Activated naive CD8-positive, alpha-beta T cell treated with anti-CD3 and anti-CD28 coated beads, Interleukin-2, amount 50 U/mL, for 24 hours (primary cell): ENCODE measurements around the gene ATG14.
A peak's percentile ranks its signal among the peaks of the same experiment; 100 is the strongest.
"Not testable (repeated sequence)": the region's sequence is repeated elsewhere in the genome, so short reads cannot be mapped to it uniquely, and the experiment has no call there.

Experiments used
- ATAC-seq: fragments of 150-1000 bp; cut with Tn5 transposase; one replicate; pipeline ENCODE4 v1.10.0; 2021
- DNase-seq: peaks from one replicate; pipeline ENCODE4 v3.0.0; 2021
- H3K27ac Mint-ChIP-seq: one replicate; pipeline ENCODE4 v1.8.0; 2021; ENCODE audit warnings: mild to moderate bottlenecking, mixed read lengths
- H3K27me3 Mint-ChIP-seq: one replicate; pipeline ENCODE4 v1.8.0; 2021; ENCODE audit warnings: mixed read lengths
- H3K36me3 Mint-ChIP-seq: one replicate; pipeline ENCODE4 v1.8.0; 2021; ENCODE audit warnings: low read depth, mixed read lengths
- H3K4me1 Mint-ChIP-seq: one replicate; pipeline ENCODE4 v1.8.0; 2021; ENCODE audit warnings: mixed read lengths
- H3K4me3 Mint-ChIP-seq: one replicate; pipeline ENCODE4 v1.8.0; 2021; ENCODE audit warnings: mild to moderate bottlenecking, moderate library complexity, mixed read lengths
- H3K9me3 Mint-ChIP-seq: one replicate; pipeline ENCODE4 v1.8.0; 2021; ENCODE audit warnings: mixed read lengths

Gene ATG14

DNA sequence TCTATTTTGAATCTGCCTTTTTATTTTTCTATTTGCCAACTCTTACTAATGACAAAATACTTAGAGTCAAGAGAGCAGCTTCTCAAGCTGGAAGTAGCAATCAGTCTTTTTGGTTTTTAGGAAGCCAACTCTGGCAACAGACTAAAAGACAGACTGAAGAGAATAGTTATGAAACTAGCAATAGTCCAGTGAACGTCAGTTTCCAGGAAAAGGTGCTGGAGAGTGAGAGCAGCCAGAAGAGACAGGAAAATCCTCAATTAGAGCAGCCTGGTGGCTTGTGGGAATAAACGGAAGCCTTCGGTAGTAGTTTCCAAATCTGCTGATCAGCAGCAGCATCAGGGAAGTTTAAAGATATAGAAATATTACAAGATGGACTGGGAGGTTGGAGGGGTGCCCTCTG is 27.1 kb downstream of the ATG14 start:
- Mint-ChIP-seq H3K4me3 (no peak overlapping the region), H3K9me3 (no peaks in the 10 kb centered on the region), H3K27ac (peak overlapping the region; percentile 45), H3K27me3 (no peaks in the 10 kb centered on the region), H3K36me3 (peaks cover 48% of the 10 kb centered on the region), H3K4me1 (peaks cover 60% of the 10 kb centered on the region)
- no peak for DNase-seq
- ATAC-seq: no peak

DNA sequence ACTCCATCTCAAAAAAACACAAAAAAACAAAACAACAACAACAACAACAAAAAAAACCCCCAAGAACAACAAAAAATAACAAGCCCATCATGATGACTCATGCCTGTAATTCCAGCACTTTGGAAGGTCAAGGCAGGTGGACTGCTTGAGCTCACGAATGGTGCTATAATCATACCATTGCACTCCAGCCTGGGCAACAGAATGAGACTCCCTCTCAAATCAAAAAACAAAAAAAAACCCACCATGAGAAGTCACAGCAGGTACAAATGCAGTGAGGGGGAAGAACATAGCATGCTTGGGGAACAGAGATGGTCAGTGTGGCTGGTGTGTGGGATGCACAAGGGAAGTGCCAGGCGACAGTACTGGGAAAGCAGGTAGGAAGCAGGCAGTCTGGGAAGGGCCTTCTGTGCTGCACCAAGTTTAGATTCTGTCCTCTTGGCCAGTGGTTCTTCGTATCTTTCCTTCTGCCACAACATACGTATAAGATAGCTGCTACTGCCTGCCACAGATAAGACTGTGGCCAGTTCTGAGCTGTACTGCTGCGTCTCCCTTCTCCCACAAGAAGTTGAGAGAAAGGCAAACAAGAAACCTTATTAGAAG is 28.0 kb downstream of the ATG14 start:
- Mint-ChIP-seq H3K36me3 (peaks cover 48% of the 10 kb centered on the region), H3K27me3 (no peaks in the 10 kb centered on the region), H3K4me3 (no peak overlapping the region), H3K27ac (peak overlapping the region; percentile 50), H3K9me3 (no peaks in the 10 kb centered on the region), H3K4me1 (peaks cover 51% of the 10 kb centered on the region)
- DNase-seq: no peak
- ATAC-seq: no peak

GRCh38 chr14:55383056-55383466 is 28.6 kb downstream of the ATG14 start:
- peaks cover 48% of the 10 kb centered on the region for H3K36me3 Mint-ChIP-seq
- ATAC-seq: not testable (repeated sequence)

GRCh38 chr14:55382483-55382882 is 29.1 kb downstream of the ATG14 start:
- H3K27ac Mint-ChIP-seq: no peak overlapping the region
- H3K36me3 Mint-ChIP-seq: peaks cover 48% of the 10 kb centered on the region
- H3K9me3 Mint-ChIP-seq: no peaks in the 10 kb centered on the region
- H3K4me1 Mint-ChIP-seq: peaks cover 39% of the 10 kb centered on the region
- H3K4me3 Mint-ChIP-seq: no peak overlapping the region
- ATAC-seq (no peak), DNase-seq (no peak)
- no peaks in the 10 kb centered on the region for H3K27me3 Mint-ChIP-seq

More at GRCh38 chr14:55383056-55383466, 28.6 kb downstream of the ATG14 start:
- H3K4me3 Mint-ChIP-seq, H3K9me3 Mint-ChIP-seq, DNase-seq, H3K27me3 Mint-ChIP-seq: not testable (repeated sequence)
- H3K27ac Mint-ChIP-seq: peak overlapping the region; percentile 50
- peaks cover 45% of the 10 kb centered on the region for H3K4me1 Mint-ChIP-seq

DNA sequence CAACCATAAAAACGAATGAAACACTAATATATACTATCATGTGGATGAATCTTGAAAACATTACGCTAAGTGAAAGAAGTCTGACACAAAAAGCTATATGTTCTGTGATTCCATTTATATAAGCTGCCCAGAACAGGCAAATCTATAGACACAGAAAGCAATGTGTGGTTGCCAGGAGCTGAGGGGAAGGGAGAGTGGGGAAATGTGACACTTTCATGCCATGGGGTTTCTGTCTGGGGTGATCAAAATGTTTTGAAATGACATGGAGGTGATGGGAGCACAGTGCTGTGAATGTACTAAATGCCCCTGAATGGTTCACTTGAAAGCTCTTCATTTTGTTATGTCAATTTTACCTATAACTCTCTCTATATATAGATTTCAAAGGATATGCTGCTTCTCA is 30.1 kb downstream of the ATG14 start:
- Mint-ChIP-seq H3K36me3 (peaks cover 49% of the 10 kb centered on the region), H3K27me3 (no peaks in the 10 kb centered on the region), H3K4me1 (peaks cover 30% of the 10 kb centered on the region), H3K4me3 (no peak overlapping the region), H3K9me3 (no peaks in the 10 kb centered on the region), H3K27ac (no peak overlapping the region)
- ATAC-seq (peak; percentile 26), DNase-seq (no peak)

DNA sequence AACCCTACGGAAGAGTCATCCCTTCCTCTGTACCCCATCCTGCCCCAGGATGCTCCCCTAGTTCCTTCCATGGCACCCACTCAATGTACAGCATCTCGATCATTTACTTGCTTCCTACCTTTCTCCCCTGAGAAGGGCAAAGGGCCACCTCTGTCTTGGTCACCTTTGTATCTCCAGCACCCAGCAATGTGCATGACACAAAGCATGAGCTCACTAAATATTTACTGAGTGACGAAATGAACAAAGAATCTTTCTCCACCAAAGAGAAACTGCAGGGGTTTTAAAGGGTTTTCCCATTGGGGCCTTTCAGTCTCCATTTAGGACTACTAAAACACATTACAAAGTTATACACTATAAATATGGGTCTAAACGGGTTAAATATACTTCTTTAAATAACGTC is 30.6 kb downstream of the ATG14 start:
- no peak overlapping the region for H3K27ac Mint-ChIP-seq
- H3K36me3 Mint-ChIP-seq: peaks cover 49% of the 10 kb centered on the region
- DNase-seq (no peak), ATAC-seq (no peak)
- peaks cover 29% of the 10 kb centered on the region for H3K4me1 Mint-ChIP-seq
- no peak overlapping the region for H3K4me3 Mint-ChIP-seq
- no peaks in the 10 kb centered on the region for H3K9me3 Mint-ChIP-seq
- no peaks in the 10 kb centered on the region for H3K27me3 Mint-ChIP-seq

DNA sequence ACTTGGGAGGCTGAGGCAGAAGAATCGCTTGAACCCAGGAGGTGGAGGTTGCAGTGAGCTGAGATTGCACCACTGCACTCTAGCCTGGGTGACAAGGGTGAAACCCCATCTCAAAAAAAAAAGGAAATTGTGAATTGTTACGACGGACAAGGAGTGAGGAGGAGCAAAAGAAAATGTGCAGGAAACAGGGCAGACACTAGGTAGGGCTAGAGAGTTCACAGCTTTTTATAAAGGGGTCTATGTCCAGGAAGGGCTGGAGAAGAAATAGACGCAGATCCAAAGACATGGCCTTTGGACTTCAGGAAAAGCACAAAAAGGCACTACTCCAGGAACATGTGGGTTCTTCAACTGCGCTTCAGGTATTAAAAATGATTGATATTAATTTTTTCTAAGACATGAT is 34.4 kb downstream of the ATG14 start:
- H3K4me1 Mint-ChIP-seq: peaks cover 52% of the 10 kb centered on the region
- peaks cover 47% of the 10 kb centered on the region for H3K36me3 Mint-ChIP-seq
- no peak overlapping the region for H3K4me3 Mint-ChIP-seq
- DNase-seq (no peak), ATAC-seq (no peak)
- H3K9me3 Mint-ChIP-seq: no peaks in the 10 kb centered on the region
- H3K27me3 Mint-ChIP-seq: no peaks in the 10 kb centered on the region
- H3K27ac Mint-ChIP-seq: no peak overlapping the region

DNA sequence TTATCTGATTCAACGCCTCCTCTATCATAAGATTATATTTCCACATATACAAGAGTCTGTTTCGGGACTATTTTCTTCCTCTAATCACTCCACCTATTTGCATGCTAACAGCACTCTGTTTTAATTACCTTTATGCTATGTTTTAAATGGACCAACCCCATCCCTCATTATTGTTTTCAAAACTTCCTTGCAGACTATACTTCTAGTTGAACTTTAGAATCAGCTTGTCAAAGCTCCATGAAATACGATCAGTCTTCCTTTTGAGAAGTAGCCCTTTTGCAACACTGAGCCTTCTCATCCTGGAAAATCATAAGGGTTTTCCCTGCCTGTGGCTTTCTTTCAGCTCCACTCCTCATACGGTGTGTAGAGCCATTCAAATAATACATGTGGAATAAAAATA is 36.9 kb downstream of the ATG14 start:
- no peaks in the 10 kb centered on the region for H3K9me3 Mint-ChIP-seq
- peak overlapping the region; percentile 94 for H3K27ac Mint-ChIP-seq
- DNase-seq (no peak), ATAC-seq (peak; percentile 25)
- peaks cover 48% of the 10 kb centered on the region for H3K4me1 Mint-ChIP-seq
- H3K36me3 Mint-ChIP-seq: peaks cover 49% of the 10 kb centered on the region
- H3K27me3 Mint-ChIP-seq: no peaks in the 10 kb centered on the region
- peak overlapping the region; percentile 64 for H3K4me3 Mint-ChIP-seq

DNA sequence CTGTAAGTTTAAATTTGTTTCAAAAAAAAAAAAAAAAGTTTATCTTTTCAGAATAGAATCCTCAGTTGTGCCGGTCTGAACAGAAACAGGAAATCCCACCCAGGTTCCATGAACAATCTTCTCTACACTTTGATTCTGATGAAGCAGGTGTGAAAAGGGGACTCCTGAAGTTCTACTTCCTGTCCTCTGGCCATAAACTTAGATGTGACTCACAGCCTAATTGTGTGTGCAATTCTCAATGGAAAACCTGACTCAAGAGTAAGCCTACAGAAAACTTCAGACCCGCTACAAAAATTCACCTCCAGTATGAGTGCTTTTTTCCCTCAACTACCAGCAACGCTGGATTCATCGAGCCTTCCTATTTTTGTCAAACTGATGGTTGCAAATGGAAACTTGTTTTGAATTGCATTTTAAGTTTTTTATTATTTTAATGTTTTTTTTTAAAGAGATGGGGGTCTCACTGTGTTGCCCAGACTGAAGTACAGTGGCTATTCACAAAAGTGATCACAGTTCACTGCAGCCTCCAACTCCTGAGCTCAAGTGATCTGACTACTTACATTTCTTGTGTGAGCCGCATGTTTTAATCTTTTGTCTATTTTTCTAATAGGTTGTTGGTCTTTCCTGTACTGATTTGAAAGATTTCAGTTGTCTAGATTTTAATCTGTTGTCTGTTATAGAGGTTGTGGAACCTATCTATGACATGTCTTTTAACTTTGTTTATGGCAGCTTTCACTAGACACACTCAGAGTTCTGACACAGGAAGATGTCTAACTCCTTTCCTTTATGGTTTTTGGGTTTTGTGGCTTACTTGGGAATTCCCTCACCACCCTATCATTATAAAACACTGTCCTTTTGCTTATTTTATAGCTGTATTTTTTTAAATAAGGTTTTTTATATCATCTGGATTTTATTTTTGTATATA is 37.6 kb downstream of the ATG14 start:
- Mint-ChIP-seq H3K36me3 (peaks cover 53% of the 10 kb centered on the region), H3K4me3 (peak overlapping the region; percentile 64), H3K9me3 (no peaks in the 10 kb centered on the region), H3K27me3 (no peaks in the 10 kb centered on the region), H3K4me1 (peaks cover 48% of the 10 kb centered on the region), H3K27ac (peak overlapping the region; percentile 94)
- DNase-seq (peak; percentile 12), ATAC-seq (peak; percentile 90)

DNA sequence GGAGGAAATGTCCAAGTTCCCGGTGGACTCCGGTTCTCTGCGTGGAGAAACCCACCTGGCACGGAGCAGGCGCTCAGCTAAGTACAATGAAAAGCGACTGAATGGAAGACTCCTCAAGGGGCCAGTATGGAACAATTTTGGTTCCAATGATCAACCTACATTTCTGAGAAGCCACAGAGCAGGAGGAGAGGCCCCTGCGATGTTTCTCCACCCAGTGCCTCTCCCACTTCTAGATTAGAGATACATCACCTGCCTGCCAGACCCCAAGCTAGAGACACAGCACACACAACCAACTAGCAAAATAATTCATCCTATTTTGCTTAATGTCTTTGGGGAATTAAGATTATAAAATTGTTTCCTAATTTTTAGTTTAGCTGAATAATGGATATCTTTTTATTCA is 38.8 kb downstream of the ATG14 start:
- Mint-ChIP-seq H3K9me3 (no peaks in the 10 kb centered on the region), H3K27me3 (no peaks in the 10 kb centered on the region), H3K4me3 (peak overlapping the region; percentile 21), H3K27ac (peak overlapping the region; percentile 94), H3K36me3 (peaks cover 54% of the 10 kb centered on the region), H3K4me1 (peaks cover 48% of the 10 kb centered on the region)
- ATAC-seq: peak; percentile 38
- no peak for DNase-seq

DNA sequence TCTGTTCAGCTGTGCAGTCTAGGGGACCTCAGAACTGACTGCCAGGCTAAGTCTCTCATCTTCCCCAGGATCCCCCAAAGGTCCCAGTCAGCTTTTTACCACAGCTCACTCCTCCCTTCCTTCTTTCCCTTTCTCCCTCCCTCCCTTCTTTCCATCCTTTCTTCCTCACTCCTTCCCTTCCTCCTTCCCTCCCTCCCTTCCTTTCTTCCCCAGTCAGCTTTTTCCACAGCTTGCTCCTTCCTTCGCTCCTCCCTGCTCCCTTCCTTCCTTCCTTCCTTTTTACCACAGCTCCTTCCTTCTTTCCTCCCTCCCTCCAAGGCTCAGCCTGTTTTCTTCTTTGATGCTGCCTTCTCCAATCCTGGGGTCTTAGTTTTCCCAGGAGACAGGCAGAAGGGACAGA is 39.2 kb downstream of the ATG14 start:
- no peaks in the 10 kb centered on the region for H3K27me3 Mint-ChIP-seq
- H3K4me3 Mint-ChIP-seq: no peak overlapping the region
- DNase-seq (no peak), ATAC-seq (no peak)
- peak overlapping the region; percentile 94 for H3K27ac Mint-ChIP-seq
- H3K36me3 Mint-ChIP-seq: peaks cover 54% of the 10 kb centered on the region
- peaks cover 48% of the 10 kb centered on the region for H3K4me1 Mint-ChIP-seq
- no peaks in the 10 kb centered on the region for H3K9me3 Mint-ChIP-seq

GRCh38 chr14:55370883-55371455 is 40.7 kb downstream of the ATG14 start:
- Mint-ChIP-seq H3K4me1 (peaks cover 43% of the 10 kb centered on the region), H3K36me3 (peaks cover 44% of the 10 kb centered on the region), H3K27me3 (no peaks in the 10 kb centered on the region), H3K27ac (peak overlapping the region; percentile 35), H3K9me3 (no peaks in the 10 kb centered on the region), H3K4me3 (no peak overlapping the region)
- DNase-seq (no peak), ATAC-seq (no peak)

- peaks cover 2% of the 10 kb centered on the region for H3K4me1 Mint-ChIP-seq
- peaks cover 33% of the 10 kb centered on the region for H3K36me3 Mint-ChIP-seq
- H3K27ac Mint-ChIP-seq: no peak overlapping the region
- DNase-seq (no peak), ATAC-seq (no peak)
- no peak overlapping the region for H3K4me3 Mint-ChIP-seq
- no peaks in the 10 kb centered on the region for H3K9me3 Mint-ChIP-seq
- H3K27me3 Mint-ChIP-seq: no peaks in the 10 kb centered on the region
These were observed 45.4 kb downstream of the ATG14 start for GRCh38 chr14:55366271-55366670.

GRCh38 chr14:55361190-55361589 is 50.4 kb downstream of the ATG14 start:
- ATAC-seq (no peak), DNase-seq (no peak)
- Mint-ChIP-seq H3K36me3 (peaks cover 5% of the 10 kb centered on the region), H3K9me3 (no peaks in the 10 kb centered on the region), H3K4me1 (no peaks in the 10 kb centered on the region), H3K27me3 (no peaks in the 10 kb centered on the region), H3K27ac (no peak overlapping the region), H3K4me3 (no peak overlapping the region)

- Mint-ChIP-seq H3K9me3 (no peaks in the 10 kb centered on the region), H3K4me1 (peaks cover 3% of the 10 kb centered on the region), H3K27me3 (no peaks in the 10 kb centered on the region), H3K27ac (no peak overlapping the region), H3K4me3 (no peak overlapping the region), H3K36me3 (peaks cover 3% of the 10 kb centered on the region)
- DNase-seq (no peak), ATAC-seq (no peak)
These were observed 52.3 kb downstream of the ATG14 start for GRCh38 chr14:55359307-55359706.
